ENCODE measurements around the gene SPAG8.

SPAG8 gene

DNA sequence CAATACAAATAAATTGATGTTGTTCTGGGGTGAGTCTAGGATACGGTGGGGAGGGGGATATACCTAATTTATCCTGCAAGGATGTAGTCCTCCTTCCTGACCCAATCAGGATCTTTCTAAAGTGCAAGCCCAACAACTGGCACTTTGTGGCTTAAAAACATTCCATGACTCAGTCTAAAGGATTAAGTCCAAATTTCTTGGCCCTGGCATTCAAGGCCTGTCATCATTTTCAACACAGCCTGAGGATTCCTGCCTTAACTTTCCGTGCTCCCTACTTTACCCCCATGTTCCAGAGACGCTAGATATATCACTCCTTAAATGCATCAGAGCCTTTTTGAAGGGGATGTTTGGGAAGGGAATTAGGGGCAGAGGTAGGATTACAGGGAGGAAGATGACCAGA lies 15.4 kb upstream of the SPAG8 start:
- Histone ChIP-seq H3K4me2 (ENCODE audit: low read depth, low read length) (no peak overlapping the region), H3F3A (ENCODE audit: insufficient read depth, low read length) (no peaks in the 10 kb centered on the region), H3K9ac (ENCODE audit: low read length) (no peak overlapping the region), H3K79me2 (ENCODE audit: low read length) (0 out of 2 replicates have a peak, but pooled peaks cover 3% of the 10 kb centered on the region), H3K27ac (ENCODE audit: low read length) (no peak overlapping the region), H3K4me1 (ENCODE audit: low read length) (peaks cover 9% of the 10 kb centered on the region), H2AFZ (ENCODE audit: low read length) (no peak overlapping the region), H3K9me3 (replicated peaks; ENCODE audit: insufficient read depth, low read length) (no peaks in the 10 kb centered on the region), H3K36me3 (replicated peaks; ENCODE audit: insufficient read depth, low read length) (no peaks in the 10 kb centered on the region), H4K20me1 (ENCODE audit: insufficient read depth, low read length) (no peaks in the 10 kb centered on the region), H3K4me3 (ENCODE audit: low read length) (no peak overlapping the region), H3K9me2 (replicated peaks; ENCODE audit: insufficient read depth, low read length) (no peaks in the 10 kb centered on the region), H3K27me3 (replicated peaks; ENCODE audit: insufficient read depth, low read length) (no peaks in the 10 kb centered on the region)
- no peak for TF ChIP-seq EZH2 (optimal IDR thresholded peaks at IDR 0.05; ENCODE audit: low read depth, low read length)
- TF ChIP-seq, protein P1, sequence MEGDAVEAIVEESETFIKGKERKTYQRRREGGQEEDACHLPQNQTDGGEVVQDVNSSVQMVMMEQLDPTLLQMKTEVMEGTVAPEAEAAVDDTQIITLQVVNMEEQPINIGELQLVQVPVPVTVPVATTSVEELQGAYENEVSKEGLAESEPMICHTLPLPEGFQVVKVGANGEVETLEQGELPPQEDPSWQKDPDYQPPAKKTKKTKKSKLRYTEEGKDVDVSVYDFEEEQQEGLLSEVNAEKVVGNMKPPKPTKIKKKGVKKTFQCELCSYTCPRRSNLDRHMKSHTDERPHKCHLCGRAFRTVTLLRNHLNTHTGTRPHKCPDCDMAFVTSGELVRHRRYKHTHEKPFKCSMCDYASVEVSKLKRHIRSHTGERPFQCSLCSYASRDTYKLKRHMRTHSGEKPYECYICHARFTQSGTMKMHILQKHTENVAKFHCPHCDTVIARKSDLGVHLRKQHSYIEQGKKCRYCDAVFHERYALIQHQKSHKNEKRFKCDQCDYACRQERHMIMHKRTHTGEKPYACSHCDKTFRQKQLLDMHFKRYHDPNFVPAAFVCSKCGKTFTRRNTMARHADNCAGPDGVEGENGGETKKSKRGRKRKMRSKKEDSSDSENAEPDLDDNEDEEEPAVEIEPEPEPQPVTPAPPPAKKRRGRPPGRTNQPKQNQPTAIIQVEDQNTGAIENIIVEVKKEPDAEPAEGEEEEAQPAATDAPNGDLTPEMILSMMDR (IDR thresholded peaks at IDR 0.05; ENCODE audit: low read length): no peak
- no peak for TF ChIP-seq EZH2phosphoT487 (IDR thresholded peaks at IDR 0.05; ENCODE audit: low read length)
- DNase-seq: no peak

DNA sequence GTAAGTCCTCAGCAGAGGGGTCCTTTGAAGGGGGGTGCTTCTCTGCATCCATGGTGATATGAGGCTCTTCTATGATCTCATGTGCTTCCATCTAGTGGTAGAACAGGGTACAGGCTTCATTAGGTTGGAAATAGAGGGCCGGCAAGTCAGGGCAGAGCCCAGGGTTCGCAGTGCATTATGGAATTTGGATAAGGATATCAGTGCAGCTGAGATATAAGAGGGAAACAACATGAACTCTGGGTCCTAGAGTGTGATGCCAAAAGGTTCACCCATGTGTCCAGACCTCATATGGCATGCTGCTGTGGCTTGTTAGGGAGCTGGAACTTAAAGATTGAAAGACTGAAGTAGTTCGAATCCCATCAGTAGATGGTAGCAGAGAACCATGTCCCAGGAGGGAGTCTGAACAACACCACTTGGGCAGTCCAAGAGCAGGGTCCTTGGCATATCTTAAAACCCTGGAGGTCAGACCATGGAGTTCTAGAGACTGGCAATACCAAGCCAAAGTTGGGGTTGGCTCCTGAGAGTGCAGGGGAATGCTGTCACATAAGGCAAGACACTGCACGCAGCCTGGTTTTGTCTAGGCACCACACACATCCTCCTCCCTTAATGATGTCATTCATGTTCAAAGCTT lies 14.1 kb upstream of the SPAG8 start:
- Histone ChIP-seq H3K79me2 (ENCODE audit: low read length) (0 out of 2 replicates have a peak, but pooled peaks cover 3% of the 10 kb centered on the region), H2AFZ (ENCODE audit: low read length) (peak overlapping the region; percentile 73), H3K9ac (ENCODE audit: low read length) (no peak overlapping the region), H3F3A (ENCODE audit: insufficient read depth, low read length) (no peaks in the 10 kb centered on the region), H3K4me2 (ENCODE audit: low read depth, low read length) (peak overlapping the region; percentile 89), H3K9me3 (replicated peaks; ENCODE audit: insufficient read depth, low read length) (no peaks in the 10 kb centered on the region), H3K36me3 (replicated peaks; ENCODE audit: insufficient read depth, low read length) (no peaks in the 10 kb centered on the region), H3K27me3 (replicated peaks; ENCODE audit: insufficient read depth, low read length) (no peaks in the 10 kb centered on the region), H3K4me3 (ENCODE audit: low read length) (no peak overlapping the region; the same call in 1 of the 2 replicates), H3K27ac (ENCODE audit: low read length) (no peak overlapping the region), H3K9me2 (replicated peaks; ENCODE audit: insufficient read depth, low read length) (no peaks in the 10 kb centered on the region), H4K20me1 (ENCODE audit: insufficient read depth, low read length) (no peaks in the 10 kb centered on the region), H3K4me1 (ENCODE audit: low read length) (peaks cover 9% of the 10 kb centered on the region)
- DNase-seq: peak; percentile 70
- TF ChIP-seq EZH2phosphoT487 (IDR thresholded peaks at IDR 0.05; ENCODE audit: low read length) (no peak), EZH2 (optimal IDR thresholded peaks at IDR 0.05; ENCODE audit: low read depth, low read length) (no peak)
- TF ChIP-seq, protein P1 (IDR thresholded peaks at IDR 0.05; ENCODE audit: low read length): peak; percentile 90

GRCh38 chr9:35822926-35823325 lies 10.9 kb upstream of the SPAG8 start:
- H3K9ac ChIP-seq (ENCODE audit: low read length): no peak overlapping the region
- H3K9me2 ChIP-seq (replicated peaks; ENCODE audit: insufficient read depth, low read length): no peaks in the 10 kb centered on the region
- H3F3A ChIP-seq (ENCODE audit: insufficient read depth, low read length): no peaks in the 10 kb centered on the region
- no peak overlapping the region for H2AFZ ChIP-seq (ENCODE audit: low read length)
- H3K27me3 ChIP-seq (replicated peaks; ENCODE audit: insufficient read depth, low read length): no peaks in the 10 kb centered on the region; the same call in 1 of the 2 replicates
- H3K4me3 ChIP-seq (ENCODE audit: low read length): no peak overlapping the region
- H3K79me2 ChIP-seq (ENCODE audit: low read length): no peaks in the 10 kb centered on the region
- no peaks in the 10 kb centered on the region for H4K20me1 ChIP-seq (ENCODE audit: insufficient read depth, low read length)
- no peak overlapping the region for H3K27ac ChIP-seq (ENCODE audit: low read length)
- no peaks in the 10 kb centered on the region for H3K36me3 ChIP-seq (replicated peaks; ENCODE audit: insufficient read depth, low read length)
- DNase-seq: no peak
- no peaks in the 10 kb centered on the region for H3K4me1 ChIP-seq (ENCODE audit: low read length)
- TF ChIP-seq, protein P1 (IDR thresholded peaks at IDR 0.05; ENCODE audit: low read length): no peak
- no peak for TF ChIP-seq EZH2 (optimal IDR thresholded peaks at IDR 0.05; ENCODE audit: low read depth, low read length)
- TF ChIP-seq EZH2phosphoT487 (IDR thresholded peaks at IDR 0.05; ENCODE audit: low read length): no peak
- H3K4me2 ChIP-seq (ENCODE audit: low read depth, low read length): no peak overlapping the region
- no peaks in the 10 kb centered on the region for H3K9me3 ChIP-seq (replicated peaks; ENCODE audit: insufficient read depth, low read length)

All from MM.1S (cell line).